Psoas muscle (tissue), 8 donors: ENCODE data around the gene GNG14. TPM values are rescaled to one million over a fixed set of nuclear protein-coding genes. Genes with fewer than 3 reads are reported as not detected.
"Not testable (repeated sequence)": the region's sequence is repeated elsewhere in the genome, so short reads cannot be mapped to it uniquely, and the experiment has no call there.

ENCODE experiments used
- ATAC-seq, 4 donors: fragments of 200-7000 bp; cut with Tn5 transposase; one replicate each; pipeline ENCODE4 v1.9.1; 2020; ENCODE audit warnings: moderate library complexity in 3 of 4, mild to moderate bottlenecking in 2 of 4
- DNase-seq, 2 donors: peaks; one replicate each; pipeline ENCODE4 v3.0.0-alpha.2; 2020
- H3K27ac ChIP-seq: fragments of 200-600 bp; one replicate; pipeline ENCODE4 v1.8.0; 2022
- H3K27me3 ChIP-seq, 3 donors: fragments of 200-600 bp in 1 of 3; one replicate each; pipeline versions ENCODE4 v1.6.1 to v1.8.0; 2013 to 2022; ENCODE audit warnings: low read length in 2 of 3, mild to moderate bottlenecking in 2 of 3, moderate library complexity in 1 of 3; ENCODE audit not compliant: insufficient read depth in 3 of 3
- H3K36me3 ChIP-seq, 2 donors: fragments of 200-600 bp in 1 of 2; one replicate each; pipeline versions ENCODE4 v1.6.1 to v1.8.0; 2013 to 2022; ENCODE audit warnings: low read depth in 1 of 2, mild to moderate bottlenecking in 1 of 2, moderate library complexity in 1 of 2; ENCODE audit not compliant: insufficient read depth in 1 of 2
- H3K4me1 ChIP-seq: fragments of 200-600 bp; one replicate; pipeline ENCODE4 v1.8.0; 2022
- H3K4me3 ChIP-seq: fragments of 200-600 bp; one replicate; pipeline ENCODE4 v1.8.0; 2022; ENCODE audit warnings: mild to moderate bottlenecking
- H3K9me3 ChIP-seq: fragments of 200-600 bp; one replicate; pipeline ENCODE4 v1.8.0; 2022
- WGBS, 3 donors: extraction: QIAGEN DNeasy Blood & Tissue Kit; methylation state at CpG; one replicate each; pipeline versions ENCODE4 v1.1.6 to v1.1.7; 2013; 5-methylcytosine and 5-hydroxymethylcytosine counted together
- intact Hi-C, 2 donors: fragments of 100-400 bp; cut with DNase I; formaldehyde crosslinking; loops; one replicate each; pipeline versions ENCODE4 v1.11.0 to v1.14.2; 2022
- polyA plus RNA-seq, 3 donors: library from polyadenylated mRNA; stranded (reverse); fragments of 200-250 nt; gene quantifications; one replicate each; pipeline ENCODE4 v1.2.3, GENCODE V29; 2013
- total RNA-seq, 4 donors: library from RNA; stranded (reverse); fragmentation: NEBNext Ultra II Directional in 2 of 4; extraction: Animal tissue kit (Norgen Biotek cat#: 25700) in 2 of 4; gene quantifications; one replicate each; pipeline versions ENCODE4 v1.2.1 to v1.2.4, GENCODE V29; 2021 to 2023
- TF ChIP-seq, protein P1 (sequence below): fragments of 200-600 bp; IDR thresholded peaks from one replicate; pipeline ENCODE4 v1.8.0; 2022; ENCODE audit warnings: antibody characterized with exemption
- donor health status: healthy with polysubstance abuse.
- donor health status: DM: no; HTN: no; CAD: no; lungs with moderate emphysema.
- donor health status: Bipolar disorder and iron deficiency.
- donor health status: healthy.
- donor health status: DM: yes; HTN: yes; CAD: no.
- donor health status: DM: no; HTN: no; CAD: no.
- donor health status: DM: no; HTN: no; CAD: no.
- donor health status: DM: yes; HTN: yes; CAD: no.

GNG14 gene
- total and polyA plus RNA-seq, 7 donors: not detected

DNA sequence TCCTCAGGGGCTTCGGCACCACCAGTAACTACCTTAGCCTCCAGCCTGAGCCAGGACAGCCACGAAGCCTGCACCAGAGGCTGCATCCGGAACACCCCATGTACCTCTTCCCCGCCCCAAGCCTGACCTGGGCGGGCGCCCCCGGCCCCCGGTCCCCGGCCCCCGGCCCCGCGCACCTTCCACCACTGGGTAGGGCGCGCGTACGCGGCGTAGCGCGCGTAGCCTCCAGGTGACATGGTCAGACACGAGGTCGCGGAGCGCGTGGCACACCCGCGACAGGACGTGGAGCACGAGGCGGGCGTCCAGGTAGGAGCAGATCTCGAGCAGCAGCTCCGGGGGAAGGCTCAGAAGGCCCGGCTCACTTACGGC lies 8.2 kb downstream of the GNG14 start:
- intact Hi-C loops: no loop called here
- DNase-seq (no peak), ATAC-seq (peak; percentile 9 to 28 (median 18))

DNA sequence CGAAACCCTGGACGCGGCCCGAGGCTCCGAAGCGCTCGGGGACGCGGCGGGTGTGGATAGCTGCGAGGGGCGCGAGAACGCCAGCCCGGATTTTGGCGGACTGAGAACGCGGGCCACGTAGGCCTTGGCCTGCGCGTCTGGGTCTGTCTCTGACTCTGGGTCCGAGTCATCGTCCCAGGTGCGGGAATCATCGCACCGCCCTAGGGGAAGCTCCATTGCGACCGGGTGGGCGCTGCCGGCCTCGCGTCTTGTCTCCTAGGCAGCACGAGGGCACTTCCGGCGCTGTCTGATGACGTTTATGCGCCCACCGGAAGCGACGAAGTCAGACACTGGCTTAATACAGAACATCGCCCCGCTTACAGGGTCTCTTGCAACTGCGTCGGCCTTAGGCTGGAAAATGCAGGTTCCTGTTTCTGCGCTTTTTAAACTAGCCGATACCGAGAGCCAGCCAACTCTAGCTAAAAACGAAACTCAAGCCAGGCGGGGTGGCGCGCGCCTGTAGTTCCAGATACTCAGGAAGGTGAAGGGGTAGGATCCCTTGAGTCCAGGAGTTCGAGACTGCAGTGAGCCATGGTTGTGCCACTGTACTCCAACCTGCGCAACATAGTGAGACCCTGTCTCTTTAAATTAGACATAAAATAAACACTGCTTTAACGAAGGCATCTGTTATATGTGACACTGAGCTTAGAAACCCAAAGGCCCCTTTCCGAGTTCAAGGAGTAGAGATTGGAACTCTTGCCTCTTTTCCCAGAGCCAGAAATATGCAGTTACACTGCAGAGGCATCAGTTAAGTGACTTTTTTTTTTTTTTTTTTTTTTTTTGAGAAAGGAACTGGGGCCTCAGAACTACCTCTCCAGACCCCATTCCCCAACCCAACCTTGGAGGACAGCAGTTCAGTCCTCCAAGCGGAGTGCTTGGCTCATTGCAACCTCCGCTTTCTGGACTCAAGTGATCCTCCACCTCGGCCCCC lies 8.9 kb downstream of the GNG14 start, which contains the start of gene FBXW9:
Gene FBXW9, minus strand, starts transcription at position 266 of the 970 bp plus-strand sequence. Its CDS starts 50 bp downstream, at position 216.
- Histone ChIP-seq H3K27ac (peak within 1 kb of the TSS; percentile 88), H3K36me3 (peaks cover 6 to 37% of the 10 kb centered on the region in 2 donors), H3K4me3 (peak within 1 kb of the TSS; percentile 93), H3K27me3 (no peaks in the 10 kb centered on the region), H3K9me3 (no peaks in the 10 kb centered on the region), H3K4me1 (peaks cover 10% of the 10 kb centered on the region)
- 6% methylated on average over 58 to 59 of the region's 59 CpGs for WGBS, 3 donors
- DNase-seq (peak; percentile 96 to 98), ATAC-seq (peak; percentile 90 to 96 (median 92))
- intact Hi-C loops: no loop called here
- TF ChIP-seq, protein P1, sequence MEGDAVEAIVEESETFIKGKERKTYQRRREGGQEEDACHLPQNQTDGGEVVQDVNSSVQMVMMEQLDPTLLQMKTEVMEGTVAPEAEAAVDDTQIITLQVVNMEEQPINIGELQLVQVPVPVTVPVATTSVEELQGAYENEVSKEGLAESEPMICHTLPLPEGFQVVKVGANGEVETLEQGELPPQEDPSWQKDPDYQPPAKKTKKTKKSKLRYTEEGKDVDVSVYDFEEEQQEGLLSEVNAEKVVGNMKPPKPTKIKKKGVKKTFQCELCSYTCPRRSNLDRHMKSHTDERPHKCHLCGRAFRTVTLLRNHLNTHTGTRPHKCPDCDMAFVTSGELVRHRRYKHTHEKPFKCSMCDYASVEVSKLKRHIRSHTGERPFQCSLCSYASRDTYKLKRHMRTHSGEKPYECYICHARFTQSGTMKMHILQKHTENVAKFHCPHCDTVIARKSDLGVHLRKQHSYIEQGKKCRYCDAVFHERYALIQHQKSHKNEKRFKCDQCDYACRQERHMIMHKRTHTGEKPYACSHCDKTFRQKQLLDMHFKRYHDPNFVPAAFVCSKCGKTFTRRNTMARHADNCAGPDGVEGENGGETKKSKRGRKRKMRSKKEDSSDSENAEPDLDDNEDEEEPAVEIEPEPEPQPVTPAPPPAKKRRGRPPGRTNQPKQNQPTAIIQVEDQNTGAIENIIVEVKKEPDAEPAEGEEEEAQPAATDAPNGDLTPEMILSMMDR: no peak

More for the DNA sequence above, 8.2 kb downstream of the GNG14 start:
- no peaks in the 10 kb centered on the region for H3K27me3 ChIP-seq
- peak overlapping the region; percentile 88 for H3K27ac ChIP-seq
- WGBS, 3 donors: 2 to 3% (median 3%) methylated on average over 26 to 36 of the region's 36 CpGs
- H3K36me3 ChIP-seq: peaks cover 4 to 31% of the 10 kb centered on the region in 2 donors
- peak overlapping the region; percentile 93 for H3K4me3 ChIP-seq
- peaks cover 10% of the 10 kb centered on the region for H3K4me1 ChIP-seq
- TF ChIP-seq, protein P1: no peak
- no peaks in the 10 kb centered on the region for H3K9me3 ChIP-seq

DNA sequence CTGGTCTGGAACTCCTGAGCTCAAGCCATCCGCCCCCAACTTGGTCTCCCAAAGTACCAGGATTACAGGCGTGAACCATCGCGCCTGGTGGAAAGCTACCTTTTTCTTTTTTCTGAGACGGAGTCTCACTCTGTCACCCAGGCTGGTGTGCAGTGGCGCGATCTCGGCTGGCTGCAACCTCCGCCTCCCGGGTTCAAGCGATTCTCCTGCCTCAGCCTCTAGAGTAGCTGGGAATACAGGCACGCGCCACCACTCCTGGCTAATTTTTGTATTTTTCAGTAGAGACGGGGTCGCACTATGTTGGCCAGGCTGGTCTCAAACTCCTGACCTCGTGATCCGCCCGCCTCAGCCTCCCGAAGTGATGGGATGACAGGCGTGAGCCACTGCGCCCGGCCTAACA lies 9.6 kb downstream of the GNG14 start:
- ATAC-seq, H3K4me1 ChIP-seq, DNase-seq, intact Hi-C loops, H3K9me3 ChIP-seq, H3K27me3 ChIP-seq, H3K27ac ChIP-seq: not testable (repeated sequence)
- 93 to 95% (median 94%) methylated on average over 22 of the region's 22 CpGs for WGBS, 3 donors
- peaks cover 6 to 45% of the 10 kb centered on the region in 2 donors for H3K36me3 ChIP-seq
- peak overlapping the region; percentile 93 for H3K4me3 ChIP-seq

DNA sequence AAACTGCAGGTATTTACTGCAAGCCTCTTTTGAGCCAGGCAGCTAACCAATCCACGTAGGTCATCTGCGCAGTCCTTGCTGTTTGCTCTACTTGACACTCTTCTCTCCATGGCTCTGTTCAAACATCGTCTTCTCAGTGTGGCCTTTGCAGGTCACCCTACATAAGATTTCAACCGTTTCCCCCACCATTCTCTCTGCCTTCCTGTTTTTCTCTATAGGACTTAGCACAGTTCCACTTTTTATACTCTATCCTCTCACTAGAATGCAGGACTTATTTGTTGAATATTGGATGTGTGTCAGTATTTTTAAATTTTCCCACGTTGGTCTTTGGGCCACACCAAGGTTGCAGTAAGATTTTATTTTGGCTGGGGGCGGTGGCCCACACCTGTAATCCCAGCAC lies 10.3 kb downstream of the GNG14 start:
- Histone ChIP-seq H3K9me3 (no peaks in the 10 kb centered on the region), H3K27me3 (no peaks in the 10 kb centered on the region), H3K4me3 (no peak overlapping the region), H3K4me1 (peaks cover 10% of the 10 kb centered on the region), H3K27ac (no peak overlapping the region), H3K36me3 (peaks cover 6 to 52% of the 10 kb centered on the region in 2 donors)
- WGBS, 3 donors: 74 to 87% (median 76%) methylated on average over 6 of the region's 6 CpGs
- intact Hi-C loops: no loop called here
- ATAC-seq (no peak), DNase-seq (no peak)
- TF ChIP-seq, protein P1: no peak

DNA sequence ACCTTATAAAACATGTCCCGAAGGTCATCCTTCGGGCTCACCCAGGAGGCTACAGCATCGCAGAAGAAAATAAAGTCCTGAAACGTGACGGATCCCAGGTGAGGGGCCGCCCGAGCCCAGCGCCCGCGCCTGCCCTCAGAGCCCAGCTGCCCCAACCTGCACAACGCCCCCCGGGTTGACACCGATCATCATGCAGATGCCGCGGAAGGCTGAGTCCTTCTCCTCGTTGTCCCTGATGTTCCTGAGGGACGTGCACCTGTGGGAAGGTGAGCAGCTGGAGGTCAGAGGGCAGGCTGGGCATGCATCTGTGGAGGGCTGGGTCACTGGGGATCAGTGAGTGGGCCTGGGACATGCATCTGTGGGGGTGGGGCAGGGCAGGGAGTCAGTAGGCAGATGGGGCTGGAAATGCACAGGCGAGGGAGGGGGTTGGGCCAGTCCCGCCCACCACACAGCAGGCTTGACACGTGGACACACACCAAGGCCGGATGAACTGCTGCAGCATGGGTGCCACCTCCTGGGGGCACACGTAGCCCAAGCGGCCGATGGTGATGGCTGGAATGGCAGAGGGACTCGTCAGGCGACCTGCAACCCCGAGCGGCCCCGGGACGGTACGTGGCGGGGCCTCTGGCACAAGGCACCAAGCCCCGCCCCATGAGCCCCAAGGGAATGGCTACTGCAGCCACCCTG lies 13.9 kb downstream of the GNG14 start:
- DNase-seq (no peak), ATAC-seq (no peak)
- 85 to 88% (median 87%) methylated on average over 28 to 33 of the region's 33 CpGs for WGBS, 3 donors
- TF ChIP-seq, protein P1: no peak
- Histone ChIP-seq H3K36me3 (peaks cover 12 to 88% of the 10 kb centered on the region in 2 donors), H3K27me3 (no peaks in the 10 kb centered on the region), H3K4me3 (no peak overlapping the region), H3K4me1 (no peaks in the 10 kb centered on the region), H3K9me3 (no peaks in the 10 kb centered on the region), H3K27ac (no peak overlapping the region)
- intact Hi-C loops: no loop called here
